HG03442 (cell line): ENCODE results near the gene RAF1.
A peak's percentile ranks its signal among the peaks of the same experiment; 100 is the strongest.
"Not testable (repeated sequence)": the region's sequence is repeated elsewhere in the genome, so short reads cannot be mapped to it uniquely, and the experiment has no call there.

Experiments used
- ATAC-seq: cut with Tn5 transposase; IDR thresholded peaks from one replicate; pipeline ENCODE4 v1.9.1; 2021; ENCODE audit warnings: mild to moderate bottlenecking, moderate library complexity; ENCODE audit not compliant: unreplicated experiment

The RAF1 gene

DNA sequence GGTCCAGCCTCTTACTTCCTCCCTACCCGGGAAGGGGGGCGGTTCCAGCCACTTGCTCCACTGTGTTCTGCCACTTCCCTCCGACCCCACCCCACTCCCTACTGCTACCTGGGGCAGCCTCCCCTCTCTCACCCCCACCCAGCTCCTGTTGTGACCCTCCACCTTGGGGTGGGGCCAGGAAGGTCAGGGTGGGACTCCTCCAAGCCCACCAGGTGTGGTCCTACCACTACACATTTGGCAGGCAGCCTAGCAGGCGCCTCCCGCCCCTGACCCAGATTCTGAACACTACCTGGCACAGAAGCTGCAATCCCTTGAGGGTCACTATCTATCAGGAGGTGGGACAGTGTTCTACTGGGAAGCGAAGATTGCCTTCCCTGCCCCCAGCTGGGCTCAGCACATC lies 13.7 kb upstream of the RAF1 start:
- no peak for ATAC-seq

DNA sequence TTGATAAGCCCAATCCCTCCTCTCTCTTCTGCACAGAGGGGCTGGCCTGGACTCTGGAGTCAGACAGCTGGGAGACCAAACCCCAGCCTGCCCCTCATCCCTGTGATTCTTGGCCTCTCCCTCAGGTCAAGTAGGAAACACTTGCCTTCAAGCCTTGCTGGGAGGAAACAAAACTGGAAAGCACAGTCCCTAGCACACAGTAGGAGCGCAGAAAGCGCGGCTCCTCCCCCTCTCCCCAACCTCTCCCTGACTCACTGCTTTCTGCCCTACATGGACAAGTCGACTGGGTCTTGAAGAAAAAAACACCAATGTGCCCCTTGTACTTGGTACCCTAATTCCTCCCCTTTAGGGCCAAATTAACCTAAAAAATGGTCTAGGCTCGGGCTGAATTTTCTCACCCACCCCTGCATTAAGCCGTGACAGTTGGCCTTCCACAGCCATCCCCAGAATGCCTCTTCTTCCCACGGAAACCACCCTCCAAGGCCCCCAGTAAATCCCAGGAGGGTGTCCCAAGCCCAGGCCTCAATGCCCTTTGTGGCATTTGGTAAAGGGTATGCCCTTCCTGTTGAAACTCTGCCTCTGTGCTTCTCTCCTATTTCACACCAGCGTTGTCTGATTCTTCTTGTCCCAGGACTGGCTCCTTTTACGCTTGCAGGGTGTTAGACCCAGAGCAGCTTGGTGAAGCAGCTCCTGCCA lies 11.3 kb upstream of the RAF1 start:
- no peak for ATAC-seq

DNA sequence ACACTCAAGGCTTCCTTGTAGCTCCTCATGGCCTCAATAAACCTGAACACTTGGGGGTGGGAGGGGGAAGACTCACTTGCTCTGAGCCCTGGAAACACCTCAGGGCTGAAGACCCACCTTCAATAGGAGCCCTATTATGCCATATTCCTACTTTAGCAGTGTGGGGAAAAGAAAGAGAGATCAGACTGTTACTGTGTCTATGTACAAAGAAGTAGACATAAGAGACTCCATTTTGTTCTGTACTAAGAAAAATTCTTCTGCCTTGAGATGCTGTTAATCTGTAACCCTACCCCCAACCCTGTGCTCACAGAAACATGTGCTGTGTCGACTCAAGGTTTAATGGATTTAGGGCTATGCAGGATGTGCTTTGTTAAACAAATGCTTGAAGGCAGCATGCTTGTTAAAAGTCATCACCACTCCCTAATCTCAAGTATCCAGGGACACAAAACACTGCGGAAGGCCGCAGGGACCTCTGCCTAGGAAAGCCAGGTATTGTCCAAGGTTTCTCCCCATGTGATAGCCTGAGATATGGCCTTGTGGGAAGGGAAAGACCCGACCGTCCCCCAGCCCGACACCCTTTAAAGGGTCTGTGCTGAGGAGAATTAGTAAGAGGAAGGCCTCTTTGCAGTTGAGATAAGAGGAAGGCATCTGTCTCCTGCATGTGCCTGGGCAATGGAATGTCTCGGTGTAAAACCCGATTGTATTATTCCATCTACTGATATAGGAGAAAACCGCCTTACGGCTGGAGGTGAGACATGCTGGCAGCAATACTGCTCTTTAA lies 10.2 kb upstream of the RAF1 start:
- ATAC-seq: not testable (repeated sequence)

- no peak for ATAC-seq
Measured at GRCh38 chr3:12671120-12671450, 7.2 kb upstream of the RAF1 start.

DNA sequence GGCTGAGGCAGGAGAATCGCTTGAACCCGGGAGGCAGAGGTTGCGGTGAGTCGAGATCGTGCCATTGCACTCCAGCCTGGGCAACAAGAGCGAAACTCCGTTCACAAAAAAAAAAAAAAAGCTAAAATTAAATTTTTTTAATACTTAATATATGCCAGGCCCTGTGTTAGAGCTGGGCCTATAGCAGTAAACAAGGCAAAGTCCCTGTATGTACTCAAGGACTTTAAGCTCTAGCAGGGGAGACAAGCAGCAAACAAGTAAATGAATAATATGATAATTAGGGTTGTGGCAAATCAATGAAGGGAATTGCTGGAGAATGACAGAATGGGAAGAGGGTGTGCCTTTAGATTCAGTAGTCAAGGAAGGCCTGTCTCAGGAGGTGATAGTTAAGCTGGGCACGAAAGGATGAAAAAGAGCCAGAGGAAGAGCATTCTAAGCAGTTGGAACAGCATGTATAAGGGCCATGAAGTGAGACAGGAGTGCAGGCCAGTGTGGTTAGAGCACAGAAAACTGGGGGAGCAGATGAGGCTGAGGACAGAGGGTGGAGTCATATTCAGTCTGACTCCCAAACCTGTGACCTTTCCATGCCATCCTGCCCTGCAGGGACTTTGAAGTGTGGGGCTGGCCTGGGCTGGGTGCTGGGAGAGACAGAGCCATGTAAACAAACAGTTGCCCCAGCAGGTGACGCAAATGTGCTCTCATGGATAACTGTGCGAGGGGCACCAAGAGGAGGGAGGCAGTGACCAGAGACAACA lies 6.6 kb upstream of the RAF1 start:
- no peak for ATAC-seq

GRCh38 chr3:12663401-12663935 lies 449 bp downstream of the RAF1 start:
- peak; percentile 33 for ATAC-seq

DNA sequence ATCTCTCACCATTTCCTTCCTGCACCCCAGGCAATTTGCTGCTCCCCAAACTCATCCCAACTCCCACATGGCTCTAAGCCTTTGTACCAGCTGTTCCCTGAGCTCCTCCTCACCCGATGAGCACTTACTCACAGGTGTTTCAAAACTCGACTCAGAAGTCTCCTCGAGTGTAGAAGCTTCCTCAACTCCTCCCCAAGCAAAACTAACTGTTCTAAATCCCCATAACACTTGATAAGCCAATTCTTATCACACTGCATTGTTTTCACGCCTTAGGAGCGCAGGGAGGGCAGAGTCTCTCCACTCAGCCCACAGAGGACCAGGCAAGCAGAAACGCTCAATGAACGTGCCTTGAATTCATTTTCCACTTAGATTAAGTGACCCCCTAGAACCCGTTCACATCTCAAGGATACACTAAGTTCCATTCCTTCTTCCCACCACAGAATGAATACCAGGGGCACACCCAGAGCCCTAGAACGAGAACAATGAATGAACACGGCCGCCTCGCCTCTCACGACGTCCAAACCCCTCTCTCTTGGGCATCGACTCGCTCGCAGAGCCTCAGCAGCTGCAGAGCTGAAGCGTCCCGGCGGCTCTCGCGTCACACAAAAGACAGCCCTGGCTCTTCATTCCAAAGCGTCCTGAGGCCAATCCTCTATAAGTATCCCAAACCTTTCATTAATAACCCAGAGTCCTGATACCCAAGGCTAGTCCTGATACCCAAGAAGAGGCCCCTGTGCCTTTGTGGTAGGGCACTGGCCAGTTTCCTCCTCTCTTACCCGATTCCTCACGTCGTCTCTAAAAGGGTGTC lies 1.1 kb downstream of the RAF1 start:
- ATAC-seq: no peak

GRCh38 chr3:12661926-12662592 lies 1.9 kb downstream of the RAF1 start:
- ATAC-seq: no peak

- ATAC-seq: not testable (repeated sequence)
Measured at GRCh38 chr3:12661375-12661774, 2.5 kb downstream of the RAF1 start.

DNA sequence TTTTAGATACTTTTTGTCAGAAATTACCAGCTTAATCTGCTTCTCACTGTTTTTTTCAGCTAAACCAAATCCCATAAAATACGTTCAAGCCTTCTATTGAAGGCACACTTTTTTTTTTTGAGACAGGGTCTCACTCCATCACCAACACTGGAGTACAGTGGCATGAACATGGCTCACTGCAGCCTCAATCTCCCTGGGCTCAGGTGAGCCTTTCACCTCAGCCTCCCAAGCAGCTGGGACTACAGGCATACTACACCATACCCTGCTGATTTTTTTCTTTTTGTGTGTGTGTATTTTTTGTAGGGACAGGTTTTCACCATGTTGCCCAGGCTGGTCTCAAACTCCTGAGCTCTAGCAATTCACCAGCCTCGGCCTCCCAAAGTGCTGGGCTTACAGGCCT lies 3.7 kb downstream of the RAF1 start:
- no peak for ATAC-seq

DNA sequence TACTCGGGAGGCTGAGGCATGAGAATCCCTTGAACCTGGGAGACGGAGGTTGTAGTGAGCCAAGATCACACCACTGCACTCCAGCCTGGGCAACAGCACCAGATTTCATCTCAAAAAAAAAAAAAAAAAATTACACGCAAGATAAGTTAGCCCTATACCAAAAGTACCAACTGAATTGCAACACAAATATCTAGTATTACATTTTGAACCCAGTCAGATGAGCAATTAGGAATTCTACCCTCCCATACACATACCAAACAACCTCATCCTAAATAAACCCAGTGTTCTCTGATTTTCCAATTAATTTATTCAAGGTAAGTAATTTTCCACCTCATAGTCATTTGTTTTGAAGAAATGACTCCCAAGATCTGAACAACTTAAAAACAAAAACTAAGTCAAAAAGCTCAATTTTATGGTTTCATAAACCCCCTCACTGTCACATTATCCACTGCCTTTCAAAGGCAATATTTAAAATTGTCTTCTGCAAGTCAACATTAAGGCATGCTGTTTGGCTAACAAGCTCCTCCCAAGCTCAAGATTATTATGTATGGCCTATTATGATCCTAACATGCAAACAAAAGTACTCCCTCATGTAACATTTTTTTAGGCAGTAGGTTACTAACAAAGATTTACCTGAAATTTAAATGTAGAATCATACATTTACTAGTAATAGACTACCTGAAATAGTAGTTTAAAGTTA lies 4.5 kb downstream of the RAF1 start:
- ATAC-seq: no peak

GRCh38 chr3:12658593-12659058 lies 5.3 kb downstream of the RAF1 start:
- ATAC-seq: no peak

DNA sequence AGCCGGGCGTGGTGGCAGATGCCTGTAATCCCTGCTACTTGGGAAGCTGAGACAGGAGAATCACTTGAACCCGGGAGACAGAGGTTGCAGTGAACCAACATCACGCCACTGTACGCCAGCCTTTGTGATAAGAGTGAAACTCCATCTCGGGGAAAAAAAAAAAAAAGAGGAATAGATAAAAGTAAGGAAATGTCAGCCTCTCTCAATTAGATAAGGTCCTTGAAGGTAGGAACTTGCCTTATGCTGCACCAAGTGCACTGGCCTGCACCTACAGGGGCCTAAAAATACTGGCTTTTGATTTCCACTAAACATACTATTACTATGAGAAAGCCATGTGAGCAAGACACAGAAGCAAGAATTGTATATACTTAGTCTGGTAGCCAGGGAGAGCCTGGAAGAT lies 7.1 kb downstream of the RAF1 start:
- no peak for ATAC-seq

- no peak for ATAC-seq
Measured at GRCh38 chr3:12656193-12656592, 7.7 kb downstream of the RAF1 start.

- no peak for ATAC-seq
Measured at GRCh38 chr3:12655701-12656100, 8.2 kb downstream of the RAF1 start.

- no peak for ATAC-seq
Measured at GRCh38 chr3:12653747-12654146, 10.2 kb downstream of the RAF1 start.

GRCh38 chr3:12648384-12648959 lies 15.4 kb downstream of the RAF1 start:
- peak; percentile 77 for ATAC-seq

GRCh38 chr3:12644331-12644937 lies 19.5 kb downstream of the RAF1 start:
- no peak for ATAC-seq

GRCh38 chr3:12643724-12644123 lies 20.2 kb downstream of the RAF1 start:
- ATAC-seq: no peak
